ENCODE results near the gene AMOTL1.

- TF ChIP-seq CTCF (IDR thresholded peaks at IDR 0.05) (no peak), POLR2A (IDR thresholded peaks at IDR 0.05) (no peak)
These were observed 156.5 kb downstream of the AMOTL1 start for GRCh38 chr11:94924612-94925011.
